HUES48 (cell line): ENCODE data around the gene CRYBG3.

Source experiments
- H3K27ac ChIP-seq: one replicate; pipeline ENCODE4 v1.7.0; 2013; ENCODE audit warnings: low read depth, low read length, inconsistent platforms
- H3K27me3 ChIP-seq: 2 replicates; pipeline ENCODE4 v1.6.1; 2013; ENCODE audit warnings: mild to moderate bottlenecking, low read length; ENCODE audit not compliant: control insufficient read depth, insufficient read depth
- H3K36me3 ChIP-seq: 2 replicates; pipeline ENCODE4 v1.6.1; 2013; ENCODE audit warnings: low read length; ENCODE audit not compliant: control insufficient read depth, insufficient read depth
- H3K4me1 ChIP-seq: 2 replicates; pipeline ENCODE4 v1.6.1; 2013; ENCODE audit warnings: mild to moderate bottlenecking, low read length; ENCODE audit not compliant: control insufficient read depth, insufficient read depth
- H3K4me3 ChIP-seq: 2 replicates; pipeline ENCODE4 v1.5.1; 2013; ENCODE audit warnings: mild to moderate bottlenecking, low read depth, low read length
- H3K9ac ChIP-seq: 2 replicates; pipeline ENCODE4 v1.6.1; 2013; ENCODE audit warnings: mild to moderate bottlenecking, low read depth, low read length, moderate library complexity
- H3K9me3 ChIP-seq: 2 replicates; pipeline ENCODE4 v1.6.1; 2013; ENCODE audit warnings: low read length; ENCODE audit not compliant: control insufficient read depth, insufficient read depth

CRYBG3 gene

DNA sequence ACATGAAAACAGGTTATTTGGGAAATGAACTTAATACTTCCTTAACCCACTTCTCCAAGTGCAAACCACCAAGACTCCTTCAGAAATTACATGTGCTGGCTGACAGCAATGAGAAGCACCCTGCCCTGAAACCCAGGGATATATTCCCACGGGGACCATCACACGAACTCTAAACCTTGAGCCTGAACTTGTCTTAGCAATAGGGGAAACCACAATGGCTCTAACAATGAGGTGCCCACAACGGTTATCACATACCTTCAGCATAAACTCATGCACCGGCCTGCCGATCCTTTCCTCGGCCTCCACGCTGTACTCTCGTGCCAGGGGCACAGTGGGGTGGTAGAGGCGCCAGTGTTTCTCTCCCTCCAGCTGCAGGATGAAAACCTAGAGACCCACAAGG is 137.0 kb downstream of the CRYBG3 start:
- H3K27me3 ChIP-seq, result no peaks in the 10 kb centered on the region
- H3K9ac ChIP-seq, result no peak overlapping the region
- H3K4me3 ChIP-seq, result no peak overlapping the region
- no peak overlapping the region for H3K27ac ChIP-seq
- no peaks in the 10 kb centered on the region for H3K4me1 ChIP-seq
- no peaks in the 10 kb centered on the region for H3K9me3 ChIP-seq
- no peaks in the 10 kb centered on the region for H3K36me3 ChIP-seq

DNA sequence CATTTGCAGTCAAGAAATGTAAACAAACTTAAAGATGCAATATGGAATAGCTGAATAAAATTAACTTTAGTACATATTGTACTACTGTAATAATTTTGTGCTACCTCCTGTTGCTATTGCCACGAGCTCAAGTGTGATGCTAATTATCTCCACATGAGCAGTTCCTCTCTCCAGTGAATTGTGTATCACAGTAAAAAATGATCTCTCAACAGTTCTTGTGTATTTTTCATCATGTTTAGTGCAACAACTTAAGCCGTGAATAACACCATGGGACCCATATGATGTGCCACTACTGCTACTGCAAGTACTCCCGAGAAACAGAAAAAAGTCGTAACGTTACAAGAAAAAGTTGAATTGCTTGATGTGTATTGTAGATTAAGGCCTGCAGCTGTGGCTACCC is 138.1 kb downstream of the CRYBG3 start:
- H3K36me3 ChIP-seq, result no peaks in the 10 kb centered on the region
- no peaks in the 10 kb centered on the region for H3K4me1 ChIP-seq

DNA sequence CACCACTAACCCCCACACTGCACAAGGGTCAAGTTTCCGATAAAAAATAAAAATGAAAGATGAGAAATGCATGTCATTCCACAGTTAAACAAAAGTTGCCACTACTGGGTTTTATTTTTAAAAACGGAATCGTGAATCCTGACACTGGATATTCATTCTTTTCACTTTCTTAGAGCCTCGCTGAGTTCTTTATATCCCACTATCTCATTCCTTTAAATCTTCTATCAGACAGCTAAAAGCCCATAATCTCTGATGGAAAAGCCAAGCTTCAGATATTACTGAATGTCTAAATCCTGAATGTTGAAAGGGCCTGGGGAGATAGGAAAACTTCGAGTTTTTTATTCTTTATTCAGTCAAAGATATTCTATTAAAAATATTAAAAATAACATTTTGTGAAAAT is 138.7 kb downstream of the CRYBG3 start:
- no peak overlapping the region for H3K9ac ChIP-seq
- no peaks in the 10 kb centered on the region for H3K9me3 ChIP-seq
- H3K27ac ChIP-seq, result no peak overlapping the region
- H3K4me3 ChIP-seq, result no peak overlapping the region
- no peaks in the 10 kb centered on the region for H3K36me3 ChIP-seq
- H3K4me1 ChIP-seq, result no peaks in the 10 kb centered on the region
- H3K27me3 ChIP-seq, result no peaks in the 10 kb centered on the region

More for the DNA sequence above, 138.1 kb downstream of the CRYBG3 start:
- no peak overlapping the region for H3K9ac ChIP-seq
- no peak overlapping the region for H3K27ac ChIP-seq
- H3K9me3 ChIP-seq, result no peaks in the 10 kb centered on the region
- H3K4me3 ChIP-seq, result no peak overlapping the region
- no peaks in the 10 kb centered on the region for H3K27me3 ChIP-seq

DNA sequence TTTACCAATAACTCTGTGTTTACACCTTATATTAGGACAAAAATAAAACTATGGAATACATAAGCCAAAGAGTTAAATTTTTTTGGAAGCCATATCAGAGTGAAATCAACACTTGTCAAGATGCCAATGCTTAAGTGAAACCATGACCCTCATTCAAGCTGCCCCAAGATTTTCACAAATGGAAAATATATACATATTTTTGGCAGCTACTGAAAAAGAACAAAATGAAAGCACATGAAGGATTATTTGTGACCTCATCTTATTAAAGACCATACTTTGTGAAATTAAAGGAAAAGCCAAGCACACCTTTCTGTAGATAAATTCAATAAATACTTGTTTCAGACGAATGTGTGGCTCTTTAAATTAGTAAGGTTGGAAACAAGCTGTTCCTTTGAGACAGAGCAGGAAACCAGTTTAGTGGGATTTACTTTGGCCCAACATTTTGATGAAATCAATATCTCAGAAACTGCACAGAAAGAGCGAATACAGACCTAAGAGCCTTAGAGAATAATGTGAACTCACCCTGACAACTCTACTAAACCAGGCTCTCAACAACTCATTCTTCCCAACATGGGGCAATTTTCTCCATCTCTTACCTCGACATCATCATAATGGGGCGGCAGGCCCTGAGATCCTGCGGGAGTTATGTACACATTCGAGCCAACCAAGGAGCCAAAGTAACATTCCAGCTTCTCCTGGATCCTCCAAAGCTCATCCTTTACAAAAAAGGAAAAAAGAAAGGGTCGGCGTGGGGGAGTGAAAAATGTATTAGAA is 139.4 kb downstream of the CRYBG3 start:
- no peak overlapping the region for H3K4me3 ChIP-seq
- no peak overlapping the region for H3K27ac ChIP-seq
- no peaks in the 10 kb centered on the region for H3K36me3 ChIP-seq
- H3K27me3 ChIP-seq, result no peaks in the 10 kb centered on the region
- no peak overlapping the region for H3K9ac ChIP-seq
- H3K9me3 ChIP-seq, result no peaks in the 10 kb centered on the region
- no peaks in the 10 kb centered on the region for H3K4me1 ChIP-seq

DNA sequence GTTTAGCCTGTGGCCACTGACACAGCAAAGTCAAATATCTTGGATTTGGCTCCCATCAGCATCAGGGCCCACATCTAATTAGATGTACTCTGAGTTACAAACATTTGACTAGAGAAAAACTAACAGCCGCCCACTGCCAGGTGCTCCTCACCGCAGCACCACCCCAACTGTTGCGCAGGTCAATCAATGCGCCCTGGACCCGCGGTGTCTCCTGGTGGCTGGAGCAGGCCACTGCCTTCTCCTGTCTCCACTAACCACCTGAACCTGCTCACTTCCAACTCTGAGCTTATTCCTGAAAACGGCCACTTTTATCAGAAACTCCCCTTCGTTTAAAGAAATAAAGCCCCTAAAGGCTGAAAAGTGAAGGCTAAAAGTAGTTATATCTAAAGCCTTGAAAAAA is 146.2 kb downstream of the CRYBG3 start:
- Histone ChIP-seq H3K27ac (no peak overlapping the region), H3K27me3 (peaks cover 6% of the 10 kb centered on the region), H3K9me3 (no peaks in the 10 kb centered on the region), H3K4me3 (no peak overlapping the region), H3K9ac (no peak overlapping the region), H3K36me3 (peaks cover 4% of the 10 kb centered on the region; the same call in 1 of the 2 replicates), H3K4me1 (no peaks in the 10 kb centered on the region)

DNA sequence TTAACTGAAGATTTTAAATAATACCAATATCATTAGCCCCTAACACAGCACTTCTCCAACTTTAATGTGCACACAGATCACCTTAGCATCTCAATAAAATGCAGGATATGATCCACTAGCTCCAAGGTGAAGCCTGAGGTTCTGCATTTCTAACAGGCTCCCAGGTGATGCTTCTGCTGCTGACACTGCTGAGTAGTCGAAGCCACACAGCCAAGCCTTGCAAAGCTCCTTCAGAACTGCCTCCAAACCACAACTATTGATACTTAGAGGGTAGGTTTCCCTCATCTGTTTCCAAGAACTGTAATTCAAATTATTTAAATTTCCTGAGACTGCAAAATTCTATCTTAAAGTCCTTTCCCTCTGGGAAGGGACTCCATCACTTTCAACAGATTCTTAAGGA is 146.6 kb downstream of the CRYBG3 start:
- Histone ChIP-seq H3K9ac (no peak overlapping the region), H3K27ac (no peak overlapping the region), H3K4me1 (no peaks in the 10 kb centered on the region), H3K27me3 (peaks cover 10% of the 10 kb centered on the region), H3K36me3 (peaks cover 4% of the 10 kb centered on the region; the same call in 1 of the 2 replicates), H3K4me3 (no peak overlapping the region), H3K9me3 (no peaks in the 10 kb centered on the region)

DNA sequence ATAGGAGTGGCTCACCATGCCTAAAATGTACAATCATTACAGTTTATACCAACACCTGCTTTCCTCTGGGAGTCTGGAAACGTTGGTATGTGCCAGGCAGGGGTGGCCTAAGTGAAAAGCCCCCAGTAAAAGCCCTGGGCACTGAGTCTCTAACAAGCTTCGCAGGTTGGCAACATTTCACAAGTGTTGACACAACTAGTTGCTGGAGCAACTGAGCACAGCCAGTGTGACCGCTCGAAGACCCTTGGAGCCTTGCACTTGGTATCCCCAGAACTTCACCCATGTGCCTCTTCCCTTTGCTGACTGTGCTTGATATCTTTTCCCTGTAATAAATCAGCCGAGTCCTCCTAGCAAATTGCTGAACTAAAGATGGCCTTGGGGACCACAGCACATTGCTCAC is 147.7 kb downstream of the CRYBG3 start:
- H3K9ac ChIP-seq, result no peak overlapping the region
- no peak overlapping the region for H3K4me3 ChIP-seq
- H3K27me3 ChIP-seq, result peaks cover 13% of the 10 kb centered on the region
- H3K27ac ChIP-seq, result no peak overlapping the region
- H3K36me3 ChIP-seq, result peaks cover 4% of the 10 kb centered on the region; the same call in 1 of the 2 replicates
- no peaks in the 10 kb centered on the region for H3K9me3 ChIP-seq
- no peaks in the 10 kb centered on the region for H3K4me1 ChIP-seq

DNA sequence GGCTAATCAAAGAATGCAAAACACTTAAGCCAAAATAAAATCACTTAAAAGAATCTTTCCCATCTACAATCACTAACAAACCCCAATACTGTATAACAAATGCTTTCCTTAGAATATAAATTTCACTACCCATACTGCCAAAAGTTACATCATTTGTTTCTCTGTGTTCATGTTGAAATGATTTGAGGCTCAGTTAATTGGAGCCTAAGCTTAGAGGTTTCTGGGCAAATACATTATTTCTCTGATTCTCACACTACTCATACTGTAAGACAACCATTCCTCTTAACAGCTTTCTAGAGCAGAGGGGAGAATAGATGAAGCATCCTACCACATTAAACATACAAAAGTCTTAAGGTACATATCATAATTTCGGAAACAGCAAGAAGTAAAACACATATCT is 148.3 kb downstream of the CRYBG3 start:
- Histone ChIP-seq H3K4me3 (no peak overlapping the region), H3K27me3 (peaks cover 13% of the 10 kb centered on the region), H3K9ac (no peak overlapping the region), H3K9me3 (no peaks in the 10 kb centered on the region), H3K27ac (no peak overlapping the region), H3K4me1 (no peaks in the 10 kb centered on the region), H3K36me3 (peaks cover 4% of the 10 kb centered on the region; the same call in 1 of the 2 replicates)

DNA sequence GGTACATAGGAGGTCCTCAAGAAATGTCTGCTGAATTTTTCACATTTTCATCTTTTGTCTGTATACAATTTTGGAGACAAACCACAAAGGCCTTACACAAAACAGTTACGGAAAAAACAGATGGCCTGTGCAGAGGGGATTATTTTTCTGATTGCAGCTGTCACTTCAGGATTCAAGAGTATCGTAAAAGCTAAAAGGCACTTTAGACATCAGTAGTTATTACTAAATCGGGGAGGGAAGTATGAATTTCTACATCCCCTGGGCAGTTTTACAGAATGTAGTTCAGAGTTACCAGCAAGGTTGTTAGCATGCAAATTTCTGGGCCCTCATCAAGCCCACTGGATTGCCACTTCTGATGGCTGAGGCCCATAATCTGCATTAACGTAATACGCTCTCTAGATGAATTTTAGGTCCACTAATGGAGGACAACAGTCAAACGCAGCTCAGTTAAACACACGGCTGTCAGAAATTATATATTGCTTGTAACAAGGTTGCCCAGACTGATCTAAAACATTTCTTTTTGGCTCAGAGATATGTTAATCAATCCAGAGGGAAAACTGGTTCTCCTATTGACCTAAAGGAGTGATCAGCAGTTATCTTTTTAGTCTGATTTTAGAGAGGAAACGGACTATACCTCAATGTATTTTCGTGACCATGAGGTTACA is 149.3 kb downstream of the CRYBG3 start:
- peaks cover 13% of the 10 kb centered on the region for H3K27me3 ChIP-seq
- no peaks in the 10 kb centered on the region for H3K4me1 ChIP-seq
- H3K4me3 ChIP-seq, result peak overlapping the region; percentile 64
- H3K9ac ChIP-seq, result no peak overlapping the region
- no peak overlapping the region for H3K27ac ChIP-seq
- H3K36me3 ChIP-seq, result peaks cover 4% of the 10 kb centered on the region; the same call in 1 of the 2 replicates
- H3K9me3 ChIP-seq, result no peaks in the 10 kb centered on the region

DNA sequence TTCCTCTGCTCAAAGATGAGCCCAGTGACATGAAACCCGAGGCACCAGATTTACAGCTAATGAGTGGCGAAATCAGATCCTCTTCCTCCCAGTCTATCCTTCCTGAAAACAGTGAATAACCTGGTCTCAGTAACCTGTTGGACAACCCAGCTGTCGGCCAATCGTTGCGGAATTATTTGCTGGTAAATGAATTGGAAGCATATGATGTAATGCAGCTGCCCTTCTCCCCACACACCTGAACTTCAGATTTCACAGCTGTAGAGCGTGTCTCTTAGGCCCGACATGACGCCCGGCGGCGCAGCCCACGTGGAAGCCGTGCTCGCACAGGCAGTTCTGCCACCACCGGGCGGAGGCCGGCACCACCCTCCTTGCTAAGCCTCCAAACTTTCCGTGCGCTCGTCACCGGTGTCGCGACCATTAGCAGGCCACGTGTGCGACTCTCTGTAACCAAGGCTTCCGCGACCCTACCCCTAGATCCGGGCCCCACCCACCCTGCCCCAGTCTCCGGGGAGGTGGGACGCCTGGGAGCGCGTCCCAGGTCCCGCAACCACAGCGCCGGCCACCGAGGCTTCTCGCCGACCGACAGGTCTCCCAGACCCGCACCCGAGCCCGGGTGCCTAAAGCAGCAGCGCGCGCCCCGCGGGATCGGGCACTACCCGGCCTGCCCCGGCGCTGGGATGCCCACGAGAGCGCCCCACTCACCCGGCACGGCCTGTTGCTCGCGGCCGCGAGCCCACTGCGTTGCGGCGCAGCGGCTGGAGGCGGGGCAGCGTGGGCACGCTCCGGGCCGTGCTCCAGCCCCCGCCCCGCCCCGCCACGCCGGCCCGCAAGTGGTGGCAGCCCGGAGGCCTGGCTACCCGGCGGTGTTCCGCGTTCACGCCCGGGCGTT is 150.1 kb downstream of the CRYBG3 start, which contains the start of gene RIOX2:
RIOX2 (minus strand) TSS at position 753 of the 889 bp plus-strand sequence. CDS start 4,838 bp downstream, outside the sequence.
- H3K27me3 ChIP-seq, result peaks cover 13% of the 10 kb centered on the region
- H3K27ac ChIP-seq, result peak within 1 kb of the TSS; percentile 5
- peak within 1 kb of the TSS; percentile 64 for H3K4me3 ChIP-seq
- H3K9ac ChIP-seq, result peak within 1 kb of the TSS; percentile 41; the same call in 1 of the 2 replicates
- H3K36me3 ChIP-seq, result no peaks in the 10 kb centered on the region
- H3K9me3 ChIP-seq, result no peaks in the 10 kb centered on the region
- no peaks in the 10 kb centered on the region for H3K4me1 ChIP-seq
